Transverse colon (tissue), 4 donors: ENCODE results near the gene AP1S3.

Experiments used
- CTCF ChIP-seq, 5 experiments: fragments of 200-600 bp in 3 of 5; fragments of 450-650 bp in 2 of 5; sonication (generic) in 3 of 5; IDR thresholded peaks; 1 replicate in 2 of 5; 2 replicates in 3 of 5; pipeline ENCODE4 v1.5.1; 2016 to 2017; ENCODE audit warnings: antibody characterized with exemption in 5 of 5, inconsistent platforms in 3 of 5, mild to moderate bottlenecking in 2 of 5, moderate library complexity in 1 of 5
- POLR2A ChIP-seq: fragments of 450-650 bp; IDR thresholded peaks from one replicate; pipeline ENCODE4 v1.6.1; 2016; ENCODE audit warnings: antibody characterized with exemption, mild to moderate bottlenecking, moderate library complexity
- POLR2AphosphoS5 ChIP-seq, 3 donors: sonication (generic); formaldehyde crosslinking; IDR thresholded peaks; one replicate each; pipeline ENCODE4 v1.6.1; 2016; ENCODE audit warnings: antibody characterized with exemption in 3 of 3

GRCh38 chr2:223782629-223783028, 54.8 kb downstream of the AP1S3 start:
- TF ChIP-seq CTCF (IDR thresholded peaks at IDR 0.05) (no peak), POLR2AphosphoS5 (IDR thresholded peaks at IDR 0.05) (no peak), POLR2A (no peak)
